DND-41 (cell line): ENCODE results near the gene REV3L.

Source experiments
- CTCF ChIP-seq: IDR thresholded peaks from 2 replicates; pipeline ENCODE4 v1.5.1; 2012; ENCODE audit warnings: borderline replicate concordance, low read length, moderate library complexity, mild to moderate bottlenecking; ENCODE audit not compliant: poor library complexity, severe bottlenecking; ENCODE audit errors: extremely low read depth
- EZH2 ChIP-seq: IDR thresholded peaks from 3 replicates; pipeline ENCODE4 v1.6.1; 2012; ENCODE audit warnings: borderline replicate concordance, low read depth, mild to moderate bottlenecking, moderate library complexity, low read length, inconsistent platforms; ENCODE audit not compliant: severe bottlenecking

- TF ChIP-seq CTCF = no peak
- TF ChIP-seq EZH2 = no peak
Observed at GRCh38 chr6:111499269-111499793, 16.3 kb upstream of the REV3L start.
